ENCODE data around the gene PPP2R2B.

Gene PPP2R2B

GRCh38 chr5:146866263-146866662 lies 12.3 kb downstream of the PPP2R2B start:
- DNase-seq (ENCODE audit: low read depth), result no peak
- no peak for TF ChIP-seq CTCF (IDR thresholded peaks at IDR 0.05; ENCODE audit: control insufficient read depth, insufficient read depth, low read depth, low read length, missing control alignments)
- H3K4me3 ChIP-seq (ENCODE audit: control insufficient read depth, low read depth, low read length), result no peak overlapping the region

GRCh38 chr5:146862641-146863040 lies 15.9 kb downstream of the PPP2R2B start:
- TF ChIP-seq CTCF (IDR thresholded peaks at IDR 0.05; ENCODE audit: control insufficient read depth, insufficient read depth, low read depth, low read length, missing control alignments), result no peak
- no peak overlapping the region for H3K4me3 ChIP-seq (ENCODE audit: control insufficient read depth, low read depth, low read length)
- DNase-seq (ENCODE audit: low read depth), result no peak

GRCh38 chr5:146860213-146860893 lies 18.2 kb downstream of the PPP2R2B start:
- peak; percentile 57 for DNase-seq (ENCODE audit: low read depth)
- H3K4me3 ChIP-seq (ENCODE audit: control insufficient read depth, low read depth, low read length), result no peak overlapping the region
- no peak for TF ChIP-seq CTCF (IDR thresholded peaks at IDR 0.05; ENCODE audit: control insufficient read depth, insufficient read depth, low read depth, low read length, missing control alignments)

GRCh38 chr5:146852089-146852488 lies 26.5 kb downstream of the PPP2R2B start:
- no peak for DNase-seq (ENCODE audit: low read depth)
- TF ChIP-seq CTCF (IDR thresholded peaks at IDR 0.05; ENCODE audit: control insufficient read depth, insufficient read depth, low read depth, low read length, missing control alignments), result no peak
- H3K4me3 ChIP-seq (ENCODE audit: control insufficient read depth, low read depth, low read length), result no peak overlapping the region

- TF ChIP-seq CTCF (IDR thresholded peaks at IDR 0.05; ENCODE audit: control insufficient read depth, insufficient read depth, low read depth, low read length, missing control alignments), result no peak
- H3K4me3 ChIP-seq (ENCODE audit: control insufficient read depth, low read depth, low read length), result no peak overlapping the region
- no peak for DNase-seq (ENCODE audit: low read depth)
These were observed 27.4 kb downstream of the PPP2R2B start for GRCh38 chr5:146851133-146851532.

GRCh38 chr5:146849694-146850303 lies 28.8 kb downstream of the PPP2R2B start:
- DNase-seq (ENCODE audit: low read depth), result no peak
- no peak for TF ChIP-seq CTCF (IDR thresholded peaks at IDR 0.05; ENCODE audit: control insufficient read depth, insufficient read depth, low read depth, low read length, missing control alignments)
- H3K4me3 ChIP-seq (ENCODE audit: control insufficient read depth, low read depth, low read length), result no peak overlapping the region

All from AG09309 (cell line).